Endothelial cell (in vitro differentiated cells): ENCODE results near the gene CEP55. TPM values are rescaled to one million over a fixed set of nuclear protein-coding genes. Genes with fewer than 3 reads are reported as not detected.

Experiments
- DNase-seq: peaks from one replicate; pipeline ENCODE4 v3.0.0; 2021; ENCODE audit warnings: low spot score
- H3K27ac Mint-ChIP-seq: one replicate; pipeline ENCODE4 v1.8.0; 2021; ENCODE audit warnings: mixed read lengths, inconsistent platforms; ENCODE audit not compliant: unreplicated experiment
- H3K27me3 Mint-ChIP-seq: one replicate; pipeline ENCODE4 v1.8.0; 2021; ENCODE audit warnings: mild to moderate bottlenecking, moderate library complexity, mixed read lengths, inconsistent platforms; ENCODE audit not compliant: unreplicated experiment
- H3K36me3 Mint-ChIP-seq: one replicate; pipeline ENCODE4 v1.8.0; 2021; ENCODE audit warnings: mild to moderate bottlenecking, low read depth, mixed read lengths, inconsistent platforms; ENCODE audit not compliant: unreplicated experiment
- H3K4me1 Mint-ChIP-seq: one replicate; pipeline ENCODE4 v1.8.0; 2021; ENCODE audit warnings: mild to moderate bottlenecking, mixed read lengths, inconsistent platforms; ENCODE audit not compliant: unreplicated experiment
- H3K4me3 Mint-ChIP-seq: one replicate; pipeline ENCODE4 v1.8.0; 2021; ENCODE audit warnings: mild to moderate bottlenecking, mixed read lengths, inconsistent platforms; ENCODE audit not compliant: unreplicated experiment
- H3K9me3 Mint-ChIP-seq: one replicate; pipeline ENCODE4 v1.8.0; 2021; ENCODE audit warnings: mixed read lengths, inconsistent platforms; ENCODE audit not compliant: unreplicated experiment
- CTCF ChIP-seq: fragments of 200-600 bp; sonication (generic); IDR thresholded peaks from one replicate; pipeline ENCODE4 v1.5.0; 2021; ENCODE audit warnings: antibody characterized with exemption; ENCODE audit not compliant: unreplicated experiment
- total RNA-seq: library from RNA; stranded (reverse); fragmentation: NEBNext Ultra II Directional; extraction: Animal tissue kit (Norgen Biotek cat#: 25700); gene quantifications from one replicate; pipeline ENCODE4 v1.2.1, GENCODE V29; 2021; ENCODE audit not compliant: unreplicated experiment

CEP55 gene
- total RNA-seq, 1 donor from 2014 or later, result 3.5 TPM

GRCh38 chr10:93482145-93482834 lies 14.1 kb upstream of the CEP55 start, which contains the start of gene MYOF:
Gene MYOF, minus strand, starts transcription at chr10:93482334. Its CDS starts 140 bp downstream, at chr10:93482194.
- Mint-ChIP-seq H3K36me3 (no peaks in the 10 kb centered on the region), H3K27ac (peak within 1 kb of the TSS; percentile 64), H3K4me1 (peaks cover 11% of the 10 kb centered on the region), H3K27me3 (no peaks in the 10 kb centered on the region), H3K9me3 (no peaks in the 10 kb centered on the region), H3K4me3 (peak within 1 kb of the TSS; percentile 92)
- peak; percentile 41 for DNase-seq
- TF ChIP-seq CTCF, result peak; percentile 71

- Mint-ChIP-seq H3K4me1 (peaks cover 20% of the 10 kb centered on the region), H3K27me3 (no peaks in the 10 kb centered on the region), H3K36me3 (no peaks in the 10 kb centered on the region), H3K4me3 (no peak overlapping the region), H3K9me3 (no peaks in the 10 kb centered on the region), H3K27ac (no peak overlapping the region)
- DNase-seq, result no peak
- TF ChIP-seq CTCF, result no peak
Observed at GRCh38 chr10:93485690-93486089, 10.7 kb upstream of the CEP55 start.

GRCh38 chr10:93488956-93489528 lies 7.4 kb upstream of the CEP55 start:
- Mint-ChIP-seq H3K27me3 (no peaks in the 10 kb centered on the region), H3K27ac (no peak overlapping the region), H3K36me3 (no peaks in the 10 kb centered on the region), H3K4me3 (no peak overlapping the region), H3K9me3 (no peaks in the 10 kb centered on the region), H3K4me1 (peaks cover 19% of the 10 kb centered on the region)
- no peak for TF ChIP-seq CTCF
- no peak for DNase-seq

- Mint-ChIP-seq H3K4me3 (no peak overlapping the region), H3K9me3 (no peaks in the 10 kb centered on the region), H3K27me3 (peaks cover 3% of the 10 kb centered on the region), H3K27ac (no peak overlapping the region), H3K36me3 (no peaks in the 10 kb centered on the region), H3K4me1 (peaks cover 21% of the 10 kb centered on the region)
- DNase-seq, result no peak
- TF ChIP-seq CTCF, result no peak
Observed at GRCh38 chr10:93491602-93492121, 4.8 kb upstream of the CEP55 start.

- Mint-ChIP-seq H3K9me3 (no peaks in the 10 kb centered on the region), H3K36me3 (no peaks in the 10 kb centered on the region), H3K4me3 (no peak overlapping the region), H3K4me1 (peaks cover 27% of the 10 kb centered on the region), H3K27ac (no peak overlapping the region), H3K27me3 (peaks cover 5% of the 10 kb centered on the region)
- no peak for TF ChIP-seq CTCF
- DNase-seq, result no peak
Observed at GRCh38 chr10:93493162-93493561, 3.2 kb upstream of the CEP55 start.
